Parathyroid adenoma (tissue), 2 donors: ENCODE results near the gene TTC39C.
A peak's percentile ranks its signal among the peaks of the same experiment; 100 is the strongest.

Experiments used
- H2AFZ ChIP-seq: fragments of 300-600 bp; sonication (generic); one replicate; pipeline ENCODE4 v1.7.0; 2017; ENCODE audit warnings: antibody characterized with exemption, mild to moderate bottlenecking
- H3K27ac ChIP-seq: fragments of 300-600 bp; sonication (generic); one replicate; pipeline ENCODE4 v1.7.0; 2017
- H3K27me3 ChIP-seq: fragments of 300-600 bp; sonication (generic); one replicate; pipeline ENCODE4 v1.7.0; 2017; ENCODE audit warnings: low read length; ENCODE audit not compliant: control insufficient read depth, insufficient read depth
- H3K36me3 ChIP-seq: fragments of 300-600 bp; sonication (generic); one replicate; pipeline ENCODE4 v1.7.0; 2017; ENCODE audit warnings: low read length; ENCODE audit not compliant: control insufficient read depth, insufficient read depth
- H3K4me1 ChIP-seq: fragments of 300-600 bp; sonication (generic); one replicate; pipeline ENCODE4 v1.7.0; 2017; ENCODE audit warnings: control low read depth
- H3K4me2 ChIP-seq: fragments of 300-600 bp; sonication (generic); one replicate; pipeline ENCODE4 v1.7.0; 2017; ENCODE audit warnings: low read length
- H3K4me3 ChIP-seq: fragments of 300-600 bp; sonication (generic); one replicate; pipeline ENCODE4 v1.7.0; 2017; ENCODE audit warnings: low read depth, low read length
- H3K79me2 ChIP-seq: fragments of 300-600 bp; sonication (generic); one replicate; pipeline ENCODE4 v1.7.0; 2017; ENCODE audit warnings: control low read depth
- H3K9ac ChIP-seq: fragments of 300-600 bp; sonication (generic); one replicate; pipeline ENCODE4 v1.7.0; 2017; ENCODE audit warnings: mild to moderate bottlenecking
- H3K9me3 ChIP-seq: fragments of 300-600 bp; sonication (generic); one replicate; pipeline ENCODE4 v1.7.0; 2017; ENCODE audit warnings: low read length; ENCODE audit not compliant: control insufficient read depth
- TF ChIP-seq, protein P1 (sequence below): fragments of 300-600 bp; sonication (generic); IDR thresholded peaks from one replicate; pipeline ENCODE4 v1.7.0; 2017; ENCODE audit warnings: antibody characterized with exemption, mild to moderate bottlenecking
- donor health status: primary hyperparathyroidism.

Gene TTC39C

DNA sequence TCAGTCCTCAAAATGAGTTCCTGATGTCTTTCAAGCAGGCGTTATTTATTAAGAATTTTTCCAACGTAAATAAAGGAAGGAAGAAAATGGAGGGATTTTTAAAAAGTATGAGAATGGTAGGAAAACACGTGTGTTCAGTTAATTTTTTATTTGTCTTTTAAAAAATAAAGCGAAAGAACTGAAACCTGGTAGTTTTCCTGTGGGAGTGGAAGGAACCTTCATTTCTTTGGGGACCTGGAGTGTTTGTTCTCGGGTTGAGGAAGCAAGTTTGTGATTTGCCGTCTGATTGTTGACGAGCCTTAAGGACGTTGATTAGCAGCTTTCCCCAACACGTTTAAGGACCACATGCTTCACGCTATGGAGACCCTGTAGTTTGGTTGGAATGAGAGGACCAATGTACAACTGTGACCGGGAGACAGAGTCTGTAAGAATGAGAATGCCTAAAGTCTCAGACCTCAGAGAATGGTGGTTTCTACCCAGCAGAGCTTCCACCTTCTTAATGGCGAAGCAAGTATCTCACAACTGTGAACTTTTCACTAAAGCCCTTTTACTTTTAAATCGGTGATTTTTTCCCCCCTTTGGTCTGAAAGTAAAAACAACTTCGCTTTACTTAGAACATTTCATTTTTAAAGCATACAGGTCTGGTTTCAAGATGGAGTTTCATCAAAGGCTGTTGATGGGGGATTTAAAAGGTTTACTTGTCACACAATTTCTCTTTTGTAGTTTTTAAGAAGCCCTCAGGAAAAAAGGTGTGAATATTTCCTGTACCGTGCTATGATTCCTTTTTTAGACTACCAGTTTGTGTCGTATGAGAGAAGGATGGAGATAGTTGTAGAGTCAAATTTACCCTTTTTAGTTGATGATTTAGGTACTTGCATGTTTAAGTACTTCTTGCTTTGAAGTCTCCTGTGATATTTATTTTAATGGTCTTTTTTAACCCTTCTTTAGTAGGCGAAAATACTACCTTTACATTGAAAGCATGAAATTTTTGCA lies 1.4 kb downstream of the TTC39C start:
- H3K79me2 ChIP-seq, result no peaks in the 10 kb centered on the region
- no peaks in the 10 kb centered on the region for H3K4me1 ChIP-seq
- H3K4me2 ChIP-seq, result peak overlapping the region; percentile 86
- H3K27ac ChIP-seq, result no peak overlapping the region
- H2AFZ ChIP-seq, result peak overlapping the region; percentile 99
- TF ChIP-seq, protein P1, sequence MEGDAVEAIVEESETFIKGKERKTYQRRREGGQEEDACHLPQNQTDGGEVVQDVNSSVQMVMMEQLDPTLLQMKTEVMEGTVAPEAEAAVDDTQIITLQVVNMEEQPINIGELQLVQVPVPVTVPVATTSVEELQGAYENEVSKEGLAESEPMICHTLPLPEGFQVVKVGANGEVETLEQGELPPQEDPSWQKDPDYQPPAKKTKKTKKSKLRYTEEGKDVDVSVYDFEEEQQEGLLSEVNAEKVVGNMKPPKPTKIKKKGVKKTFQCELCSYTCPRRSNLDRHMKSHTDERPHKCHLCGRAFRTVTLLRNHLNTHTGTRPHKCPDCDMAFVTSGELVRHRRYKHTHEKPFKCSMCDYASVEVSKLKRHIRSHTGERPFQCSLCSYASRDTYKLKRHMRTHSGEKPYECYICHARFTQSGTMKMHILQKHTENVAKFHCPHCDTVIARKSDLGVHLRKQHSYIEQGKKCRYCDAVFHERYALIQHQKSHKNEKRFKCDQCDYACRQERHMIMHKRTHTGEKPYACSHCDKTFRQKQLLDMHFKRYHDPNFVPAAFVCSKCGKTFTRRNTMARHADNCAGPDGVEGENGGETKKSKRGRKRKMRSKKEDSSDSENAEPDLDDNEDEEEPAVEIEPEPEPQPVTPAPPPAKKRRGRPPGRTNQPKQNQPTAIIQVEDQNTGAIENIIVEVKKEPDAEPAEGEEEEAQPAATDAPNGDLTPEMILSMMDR, result no peak
- H3K4me3 ChIP-seq, result peak overlapping the region; percentile 58
- H3K9me3 ChIP-seq, result no peaks in the 10 kb centered on the region
- H3K9ac ChIP-seq, result no peak overlapping the region
- H3K36me3 ChIP-seq, result no peaks in the 10 kb centered on the region
- no peaks in the 10 kb centered on the region for H3K27me3 ChIP-seq

DNA sequence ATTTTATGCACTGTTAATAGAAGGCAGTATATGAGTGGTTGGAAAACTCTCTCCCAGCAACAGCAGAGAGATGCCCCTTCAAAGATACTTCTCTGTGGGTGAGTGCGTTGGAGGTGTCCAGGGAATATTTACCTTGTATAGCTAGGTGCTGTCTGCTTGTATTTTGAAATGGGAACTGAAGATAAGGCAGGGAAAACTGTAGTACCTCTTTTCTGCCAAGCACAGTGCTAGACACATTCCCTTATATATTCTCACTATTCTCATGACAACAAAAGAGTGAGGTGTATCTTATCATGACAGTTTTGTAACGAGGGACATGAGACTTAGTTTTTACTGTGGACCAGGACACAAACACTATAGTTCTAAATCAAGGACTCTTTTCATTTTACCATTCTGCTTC lies 2.1 kb downstream of the TTC39C start:
- Histone ChIP-seq H3K27ac (no peak overlapping the region), H3K79me2 (no peaks in the 10 kb centered on the region), H3K36me3 (no peaks in the 10 kb centered on the region), H3K4me3 (no peak overlapping the region), H3K27me3 (no peaks in the 10 kb centered on the region), H2AFZ (no peak overlapping the region), H3K9me3 (no peaks in the 10 kb centered on the region), H3K9ac (no peak overlapping the region), H3K4me1 (no peaks in the 10 kb centered on the region), H3K4me2 (no peak overlapping the region)
- TF ChIP-seq, protein P1, result no peak

DNA sequence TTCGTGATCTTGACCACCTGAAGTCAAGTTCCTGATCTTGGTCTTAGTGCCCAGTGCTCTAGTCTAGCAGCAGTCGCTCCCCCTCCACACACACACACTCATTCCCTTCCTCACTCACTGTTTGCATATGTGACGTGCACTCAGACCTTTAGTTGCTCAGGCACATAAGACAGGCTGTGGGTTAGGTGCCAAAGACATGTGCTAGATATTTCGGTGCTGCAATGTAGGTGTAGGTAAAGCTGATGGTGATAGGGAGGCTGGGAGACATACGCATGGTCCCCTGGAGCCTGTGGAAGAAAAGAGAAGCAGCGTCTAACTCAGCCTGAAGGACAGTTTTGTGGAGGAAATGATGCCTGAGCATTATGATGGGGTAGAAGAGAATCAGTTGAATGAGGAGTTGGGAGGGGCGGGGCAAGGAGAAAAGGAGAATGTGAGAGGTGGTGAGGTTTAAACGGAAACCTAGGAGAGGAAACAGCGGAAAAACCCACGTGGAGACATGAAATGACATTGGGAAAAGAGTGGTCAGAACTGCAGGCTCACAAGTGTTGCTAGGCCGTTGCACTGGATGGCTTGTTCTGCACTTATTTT lies 3.8 kb downstream of the TTC39C start:
- Histone ChIP-seq H3K4me2 (no peak overlapping the region), H3K27me3 (no peaks in the 10 kb centered on the region), H3K36me3 (no peaks in the 10 kb centered on the region), H2AFZ (no peak overlapping the region), H3K4me3 (no peak overlapping the region), H3K79me2 (peaks cover 9% of the 10 kb centered on the region), H3K27ac (no peak overlapping the region), H3K9ac (no peak overlapping the region), H3K9me3 (no peaks in the 10 kb centered on the region), H3K4me1 (no peaks in the 10 kb centered on the region)
- TF ChIP-seq, protein P1, result no peak

DNA sequence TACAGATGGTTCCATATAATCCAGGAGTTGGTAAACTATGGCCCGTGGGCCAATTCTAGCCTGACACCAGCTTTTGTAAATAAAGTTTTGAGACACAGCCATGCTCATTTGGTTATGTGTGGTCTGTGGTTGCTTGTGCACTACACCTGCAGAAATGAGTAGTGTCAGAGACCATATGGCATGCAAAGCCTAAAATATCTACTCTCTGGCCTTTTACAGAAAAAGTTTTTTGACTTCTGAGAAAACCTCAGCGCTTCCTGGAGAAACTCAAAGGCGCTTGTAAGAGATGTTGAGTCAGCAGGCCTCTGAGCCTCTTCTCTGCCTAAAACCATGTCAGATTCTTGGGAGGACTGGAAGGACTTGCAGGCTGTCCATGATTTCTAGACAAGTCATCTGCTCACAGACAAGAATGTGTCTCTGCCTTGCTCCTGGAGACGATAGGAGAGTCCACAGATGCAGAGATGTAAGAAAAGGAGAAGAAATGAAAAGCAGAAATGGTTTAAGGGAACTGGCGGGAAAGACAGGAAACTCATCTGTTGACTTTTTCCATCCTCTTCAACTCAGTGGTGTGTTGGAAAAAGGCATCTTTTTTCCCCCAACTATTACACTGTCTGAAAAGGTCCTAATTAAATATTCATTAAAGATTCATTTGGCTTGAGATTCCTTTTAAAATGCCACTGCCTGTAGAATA lies 5.2 kb downstream of the TTC39C start:
- Histone ChIP-seq H3K4me3 (no peak overlapping the region), H3K9ac (no peak overlapping the region), H3K9me3 (no peaks in the 10 kb centered on the region), H3K79me2 (peaks cover 11% of the 10 kb centered on the region), H3K36me3 (no peaks in the 10 kb centered on the region), H2AFZ (no peak overlapping the region), H3K4me1 (no peaks in the 10 kb centered on the region), H3K27me3 (no peaks in the 10 kb centered on the region), H3K27ac (no peak overlapping the region), H3K4me2 (no peak overlapping the region)
- TF ChIP-seq, protein P1, result no peak
